Ascending aorta (tissue), 2 donors: Measurements from ENCODE around the gene PRUNE2. TPM values are rescaled to one million over a fixed set of nuclear protein-coding genes. Genes with fewer than 3 reads are reported as not detected.

Source experiments
- DNase-seq, 2 donors: peaks; one replicate each; pipeline ENCODE4 v3.0.0-alpha.2; 2019; ENCODE audit warnings: low spot score in 2 of 2
- H3K27ac ChIP-seq, 2 donors: fragments of 200-600 bp; sonication (generic); one replicate each; pipeline ENCODE4 v1.5.1; 2016 to 2017; ENCODE audit warnings: mild to moderate bottlenecking in 1 of 2
- H3K27me3 ChIP-seq: fragments of 200-600 bp; sonication (generic); one replicate; pipeline ENCODE4 v1.5.1; 2017
- H3K36me3 ChIP-seq, 2 donors: fragments of 200-600 bp; sonication (generic); one replicate each; pipeline ENCODE4 v1.5.1; 2016
- H3K4me1 ChIP-seq, 2 donors: fragments of 200-600 bp; sonication (generic); one replicate each; pipeline ENCODE4 v1.5.1; 2016 to 2017; ENCODE audit warnings: mild to moderate bottlenecking in 1 of 2
- H3K4me3 ChIP-seq, 2 donors: fragments of 200-600 bp; sonication (generic); one replicate each; pipeline ENCODE4 v1.5.1; 2016 to 2017; ENCODE audit warnings: mild to moderate bottlenecking in 1 of 2
- H3K9me3 ChIP-seq, 2 donors: fragments of 200-600 bp; sonication (generic); one replicate each; pipeline ENCODE4 v1.5.1; 2016
- intact Hi-C: fragments of 100-400 bp; cut with DNase I; formaldehyde crosslinking; loops from one replicate; pipeline ENCODE4 v1.15.1; 2023
- total RNA-seq: library from RNA; depleted of rRNA; stranded (reverse); fragments of >200 nt; gene quantifications from one replicate; pipeline ENCODE4 v1.1.0, GENCODE V29; 2016
- TF ChIP-seq, protein P1 (sequence below), 3 experiments: fragments of 200-600 bp in 2 of 3; fragments of 450-650 bp in 1 of 3; sonication (generic) in 2 of 3; IDR thresholded peaks; one replicate each; pipeline ENCODE4 v1.5.1; 2016 to 2019; ENCODE audit warnings: antibody characterized with exemption in 3 of 3, mild to moderate bottlenecking in 1 of 3, moderate library complexity in 1 of 3

The PRUNE2 gene
- total RNA-seq, 1 donor from 2014 or later = 200 TPM

DNA sequence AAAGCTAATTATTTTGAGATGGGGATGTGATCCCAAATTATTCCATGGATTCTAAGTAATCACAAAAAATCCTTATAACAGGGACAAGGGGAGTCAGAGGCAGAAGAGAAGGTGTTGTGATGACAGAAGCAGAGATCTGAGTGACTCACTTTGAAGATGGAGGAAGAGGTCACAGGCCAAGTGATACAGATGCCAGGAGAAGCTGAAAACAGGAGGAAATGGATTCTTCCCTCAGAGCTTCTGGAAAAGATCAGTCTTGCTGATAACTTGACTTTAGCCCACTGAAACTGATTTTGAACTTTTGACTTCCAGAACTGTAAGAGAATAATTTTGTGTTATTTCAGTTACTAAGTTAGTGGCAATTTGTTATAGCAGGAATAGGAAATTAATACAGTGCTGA lies 341.6 kb downstream of the PRUNE2 start:
- TF ChIP-seq, protein P1, sequence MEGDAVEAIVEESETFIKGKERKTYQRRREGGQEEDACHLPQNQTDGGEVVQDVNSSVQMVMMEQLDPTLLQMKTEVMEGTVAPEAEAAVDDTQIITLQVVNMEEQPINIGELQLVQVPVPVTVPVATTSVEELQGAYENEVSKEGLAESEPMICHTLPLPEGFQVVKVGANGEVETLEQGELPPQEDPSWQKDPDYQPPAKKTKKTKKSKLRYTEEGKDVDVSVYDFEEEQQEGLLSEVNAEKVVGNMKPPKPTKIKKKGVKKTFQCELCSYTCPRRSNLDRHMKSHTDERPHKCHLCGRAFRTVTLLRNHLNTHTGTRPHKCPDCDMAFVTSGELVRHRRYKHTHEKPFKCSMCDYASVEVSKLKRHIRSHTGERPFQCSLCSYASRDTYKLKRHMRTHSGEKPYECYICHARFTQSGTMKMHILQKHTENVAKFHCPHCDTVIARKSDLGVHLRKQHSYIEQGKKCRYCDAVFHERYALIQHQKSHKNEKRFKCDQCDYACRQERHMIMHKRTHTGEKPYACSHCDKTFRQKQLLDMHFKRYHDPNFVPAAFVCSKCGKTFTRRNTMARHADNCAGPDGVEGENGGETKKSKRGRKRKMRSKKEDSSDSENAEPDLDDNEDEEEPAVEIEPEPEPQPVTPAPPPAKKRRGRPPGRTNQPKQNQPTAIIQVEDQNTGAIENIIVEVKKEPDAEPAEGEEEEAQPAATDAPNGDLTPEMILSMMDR (IDR thresholded peaks at IDR 0.05) = no peak
- H3K27ac ChIP-seq = no peak overlapping the region
- H3K36me3 ChIP-seq = no peaks in the 10 kb centered on the region
- H3K4me1 ChIP-seq = peaks cover 0 to 7% of the 10 kb centered on the region in 2 donors
- H3K4me3 ChIP-seq = no peak overlapping the region
- H3K9me3 ChIP-seq = no peaks in the 10 kb centered on the region
- DNase-seq = no peak
- no peaks in the 10 kb centered on the region for H3K27me3 ChIP-seq
- intact Hi-C loops = no loop called here

GRCh38 chr9:76562511-76562911 lies 343.4 kb downstream of the PRUNE2 start:
- Histone ChIP-seq H3K9me3 (no peaks in the 10 kb centered on the region), H3K27me3 (no peaks in the 10 kb centered on the region), H3K4me1 (peaks cover 0 to 7% of the 10 kb centered on the region in 2 donors), H3K4me3 (no peak overlapping the region), H3K36me3 (no peaks in the 10 kb centered on the region), H3K27ac (peak overlapping the region in 1 of 2 donors; percentile 7)
- intact Hi-C loops = no loop called here
- TF ChIP-seq, protein P1 (IDR thresholded peaks at IDR 0.05) = no peak
- no peak for DNase-seq

DNA sequence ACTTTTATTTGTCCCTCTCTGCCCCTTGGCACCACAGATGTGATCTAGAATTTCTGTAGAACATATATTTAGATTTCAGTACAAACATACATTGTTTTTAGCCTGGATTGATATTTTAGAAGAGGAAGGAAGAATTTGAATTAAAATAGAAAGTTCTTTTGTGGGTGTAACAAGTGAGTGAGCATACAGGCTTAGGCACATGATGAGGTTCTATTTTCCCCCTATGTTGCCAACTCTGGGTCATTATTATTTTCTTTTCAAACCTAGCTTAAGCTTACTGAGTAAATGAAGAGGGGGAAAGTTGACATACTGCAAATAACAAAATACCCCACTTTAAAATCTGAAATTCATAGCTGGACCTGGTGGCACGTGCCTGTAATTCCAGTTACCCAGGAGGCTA lies 344.0 kb downstream of the PRUNE2 start:
- H3K36me3 ChIP-seq = no peaks in the 10 kb centered on the region
- H3K4me1 ChIP-seq = peaks cover 0 to 7% of the 10 kb centered on the region in 2 donors
- H3K9me3 ChIP-seq = no peaks in the 10 kb centered on the region
- TF ChIP-seq, protein P1 (IDR thresholded peaks at IDR 0.05) = no peak
- intact Hi-C loops = no loop called here
- no peaks in the 10 kb centered on the region for H3K27me3 ChIP-seq
- DNase-seq = no peak
- no peak overlapping the region for H3K4me3 ChIP-seq
- peak overlapping the region in 1 of 2 donors; percentile 7 for H3K27ac ChIP-seq

Other genes with a start within 250 kb of the PRUNE2 start
- gene PCA3, start 141.7 kb downstream of the PRUNE2 start, total RNA-seq = not detected
- gene FOXB2, start 113.5 kb upstream of the PRUNE2 start, total RNA-seq = not detected